ENCODE results near the gene EGLN2. TPM values are rescaled to one million over a fixed set of nuclear protein-coding genes. Genes with fewer than 3 reads are reported as not detected.

EGLN2 gene
- total RNA-seq, 1 experiment from 2014 or later, result 58.6 TPM

DNA sequence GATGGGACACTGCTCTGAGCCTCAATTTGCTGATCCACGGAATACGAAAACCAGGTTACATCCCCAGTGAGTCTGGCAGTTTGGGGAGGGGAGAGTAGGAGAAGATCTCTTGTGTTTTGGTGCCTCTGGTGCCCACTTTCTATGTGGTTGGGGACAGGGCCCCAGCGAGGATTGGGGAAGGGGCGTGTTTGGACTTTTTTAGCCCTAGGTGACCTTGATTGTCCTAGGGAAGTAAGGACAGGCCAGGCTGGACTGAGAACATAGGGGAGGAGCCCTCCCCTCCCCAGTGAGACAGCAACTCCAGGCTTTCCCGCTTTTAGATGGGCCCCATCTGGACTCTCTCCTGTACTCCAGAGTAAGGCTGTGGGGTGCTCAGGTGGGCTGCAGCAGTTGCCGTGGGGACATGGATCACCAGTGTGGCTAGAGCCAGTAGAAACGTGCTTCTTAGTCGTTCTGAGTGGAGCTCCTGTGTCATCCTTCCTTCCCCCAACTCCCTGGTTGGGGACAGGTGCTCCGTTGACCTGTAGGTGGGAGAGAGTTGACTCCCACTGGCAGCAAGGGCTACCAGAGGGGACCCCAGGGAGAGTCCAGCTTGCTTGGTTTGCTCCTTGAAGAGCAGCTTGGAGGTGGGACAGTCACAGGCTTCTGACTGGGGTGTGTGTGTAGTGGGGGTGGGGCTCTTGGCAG is 4.3 kb downstream of the EGLN2 start:
- no peak overlapping the region for H3K4me3 ChIP-seq (replicated peaks in 1 of 2; ENCODE audit: low read depth in 1 of 2, low read length in 2 of 2)
- no peaks in the 10 kb centered on the region for H3K27me3 ChIP-seq (ENCODE audit: insufficient read depth, low read length)
- peaks cover 14 to 29% of the 10 kb centered on the region in 2 experiments; a peak in 3 of 4 replicates for H3K36me3 ChIP-seq (ENCODE audit: control insufficient read depth in 1 of 2, insufficient read depth in 2 of 2, low read length in 2 of 2)
- RAD21 ChIA-PET (ENCODE audit: low non-redundant PET in 1 of 2, low total read pairs in 2 of 2, uncharacterized antibody in 2 of 2, unreplicated experiment in 2 of 2), result no interaction called here
- peaks cover 87% of the 10 kb centered on the region for H3K79me2 ChIP-seq (ENCODE audit: insufficient read depth, low read length)
- peak overlapping the region; percentile 33; the same call in 1 of the 2 replicates for H3K27ac ChIP-seq (ENCODE audit: low read depth, low read length)
- DNase-seq (ENCODE audit: low read depth, low spot score) (no peak), ATAC-seq (no peak)
- intact Hi-C loops (cut with micrococcal nuclease), result no loop called here
- POLR2A ChIA-PET, result no interaction called here
- no peaks in the 10 kb centered on the region for H3K9me2 ChIP-seq (ENCODE audit: insufficient read depth)
- H4K20me1 ChIP-seq (ENCODE audit: insufficient read depth), result peaks cover 4% of the 10 kb centered on the region; the same call in 1 of the 2 replicates
- H3K9me3 ChIP-seq (ENCODE audit: control insufficient read depth in 1 of 2, insufficient read depth in 1 of 2, low read depth in 1 of 2, low read length in 2 of 2), result no peaks in the 10 kb centered on the region
- CTCF ChIA-PET, result no interaction called here
- peaks cover 13 to 64% of the 10 kb centered on the region in 2 experiments; a peak in 3 of 4 replicates for H3K4me1 ChIP-seq (ENCODE audit: control insufficient read depth in 1 of 2, insufficient read depth in 2 of 2, low read length in 2 of 2)
- 0 out of 2 replicates have a peak overlapping the region, but pooled peaks have one; percentile 10 for H3K4me2 ChIP-seq (ENCODE audit: low read length)
- no peak overlapping the region for H2AFZ ChIP-seq (ENCODE audit: low read depth, low read length, poor library complexity, severe bottlenecking)
- no TSS peak for BruUV-seq (replicated peaks)
- H3K9ac ChIP-seq (ENCODE audit: low read length), result no peak overlapping the region
- TF ChIP-seq, protein P1, sequence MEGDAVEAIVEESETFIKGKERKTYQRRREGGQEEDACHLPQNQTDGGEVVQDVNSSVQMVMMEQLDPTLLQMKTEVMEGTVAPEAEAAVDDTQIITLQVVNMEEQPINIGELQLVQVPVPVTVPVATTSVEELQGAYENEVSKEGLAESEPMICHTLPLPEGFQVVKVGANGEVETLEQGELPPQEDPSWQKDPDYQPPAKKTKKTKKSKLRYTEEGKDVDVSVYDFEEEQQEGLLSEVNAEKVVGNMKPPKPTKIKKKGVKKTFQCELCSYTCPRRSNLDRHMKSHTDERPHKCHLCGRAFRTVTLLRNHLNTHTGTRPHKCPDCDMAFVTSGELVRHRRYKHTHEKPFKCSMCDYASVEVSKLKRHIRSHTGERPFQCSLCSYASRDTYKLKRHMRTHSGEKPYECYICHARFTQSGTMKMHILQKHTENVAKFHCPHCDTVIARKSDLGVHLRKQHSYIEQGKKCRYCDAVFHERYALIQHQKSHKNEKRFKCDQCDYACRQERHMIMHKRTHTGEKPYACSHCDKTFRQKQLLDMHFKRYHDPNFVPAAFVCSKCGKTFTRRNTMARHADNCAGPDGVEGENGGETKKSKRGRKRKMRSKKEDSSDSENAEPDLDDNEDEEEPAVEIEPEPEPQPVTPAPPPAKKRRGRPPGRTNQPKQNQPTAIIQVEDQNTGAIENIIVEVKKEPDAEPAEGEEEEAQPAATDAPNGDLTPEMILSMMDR (IDR thresholded peaks at IDR 0.05 in 2 of 3, conservative IDR thresholded peaks at IDR 0.05 in 1 of 3; ENCODE audit: borderline replicate concordance in 1 of 3, insufficient read depth in 1 of 3, low read depth in 2 of 3, low read length in 2 of 3), result no peak
- TF ChIP-seq ZNF274 (IDR thresholded peaks at IDR 0.05; ENCODE audit: low read depth, low read length) (no peak), JUND (IDR thresholded peaks at IDR 0.05) (no peak), ELF1 (IDR thresholded peaks at IDR 0.05; ENCODE audit: borderline replicate concordance, low read depth) (no peak), EGR1 (IDR thresholded peaks at IDR 0.05; ENCODE audit: low read depth) (no peak), CBX3 (IDR thresholded peaks at IDR 0.05; ENCODE audit: low read depth) (no peak), POLR2AphosphoS5 (IDR thresholded peaks at IDR 0.05; ENCODE audit: low read depth, low read length) (no peak), ZFX (IDR thresholded peaks at IDR 0.05) (no peak), TCF7L2 (IDR thresholded peaks at IDR 0.05; ENCODE audit: borderline replicate concordance, extremely low read depth, insufficient read depth, insufficient read length) (no peak)
- TF ChIP-seq, protein P2, sequence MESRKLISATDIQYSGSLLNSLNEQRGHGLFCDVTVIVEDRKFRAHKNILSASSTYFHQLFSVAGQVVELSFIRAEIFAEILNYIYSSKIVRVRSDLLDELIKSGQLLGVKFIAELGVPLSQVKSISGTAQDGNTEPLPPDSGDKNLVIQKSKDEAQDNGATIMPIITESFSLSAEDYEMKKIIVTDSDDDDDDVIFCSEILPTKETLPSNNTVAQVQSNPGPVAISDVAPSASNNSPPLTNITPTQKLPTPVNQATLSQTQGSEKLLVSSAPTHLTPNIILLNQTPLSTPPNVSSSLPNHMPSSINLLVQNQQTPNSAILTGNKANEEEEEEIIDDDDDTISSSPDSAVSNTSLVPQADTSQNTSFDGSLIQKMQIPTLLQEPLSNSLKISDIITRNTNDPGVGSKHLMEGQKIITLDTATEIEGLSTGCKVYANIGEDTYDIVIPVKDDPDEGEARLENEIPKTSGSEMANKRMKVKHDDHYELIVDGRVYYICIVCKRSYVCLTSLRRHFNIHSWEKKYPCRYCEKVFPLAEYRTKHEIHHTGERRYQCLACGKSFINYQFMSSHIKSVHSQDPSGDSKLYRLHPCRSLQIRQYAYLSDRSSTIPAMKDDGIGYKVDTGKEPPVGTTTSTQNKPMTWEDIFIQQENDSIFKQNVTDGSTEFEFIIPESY (IDR thresholded peaks at IDR 0.05; ENCODE audit: extremely low read depth, insufficient replicate concordance, low read length), result no peak
- TF ChIP-seq, protein P3, sequence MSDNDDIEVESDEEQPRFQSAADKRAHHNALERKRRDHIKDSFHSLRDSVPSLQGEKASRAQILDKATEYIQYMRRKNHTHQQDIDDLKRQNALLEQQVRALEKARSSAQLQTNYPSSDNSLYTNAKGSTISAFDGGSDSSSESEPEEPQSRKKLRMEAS (IDR thresholded peaks at IDR 0.05), result no peak

Data from HCT116 (cell line).